Lung (tissue), 12 donors: Measurements from ENCODE around the gene PLCD3. TPM values are rescaled to one million over a fixed set of nuclear protein-coding genes. Genes with fewer than 3 reads are reported as not detected.

Source experiments
- ATAC-seq: fragments of 200-7000 bp; cut with Tn5 transposase; one replicate; pipeline ENCODE4 v1.9.1; 2020; ENCODE audit warnings: moderate number of reproducible peaks; ENCODE audit not compliant: insufficient read depth, low FRiP score
- DNase-seq, 3 donors: peaks; one replicate each; pipeline ENCODE4 v3.0.0-alpha.2; 2013 to 2017
- H3K27ac ChIP-seq, 2 donors: one replicate each; pipeline ENCODE4 v1.5.1; 2013; ENCODE audit warnings: mild to moderate bottlenecking in 2 of 2, moderate library complexity in 2 of 2, control low read depth in 1 of 2, inconsistent platforms in 1 of 2, low read depth in 1 of 2, low read length in 1 of 2
- H3K27me3 ChIP-seq, 3 donors: one replicate each; pipeline ENCODE4 v1.5.1; 2013; ENCODE audit warnings: low read length in 2 of 3; ENCODE audit not compliant: control insufficient read depth in 3 of 3, insufficient read depth in 3 of 3
- H3K36me3 ChIP-seq, 4 donors: one replicate each; pipeline ENCODE4 v1.5.1; 2013; ENCODE audit warnings: low read length in 4 of 4, mild to moderate bottlenecking in 1 of 4, moderate library complexity in 1 of 4; ENCODE audit not compliant: control insufficient read depth in 4 of 4, insufficient read depth in 4 of 4
- H3K4me1 ChIP-seq, 5 donors: one replicate each; pipeline ENCODE4 v1.5.1; 2013; ENCODE audit warnings: low read length in 5 of 5, mild to moderate bottlenecking in 2 of 5, moderate library complexity in 1 of 5; ENCODE audit not compliant: control insufficient read depth in 5 of 5, insufficient read depth in 5 of 5
- H3K4me3 ChIP-seq: one replicate; pipeline ENCODE4 v1.5.1; 2013; ENCODE audit warnings: mild to moderate bottlenecking, control low read depth, moderate library complexity
- H3K9ac ChIP-seq, 2 donors: one replicate each; pipeline ENCODE4 v1.5.1; 2013; ENCODE audit warnings: low read length in 2 of 2, control low read depth in 1 of 2; ENCODE audit not compliant: insufficient read depth in 1 of 2
- H3K9me3 ChIP-seq, 4 donors: one replicate each; pipeline ENCODE4 v1.5.1; 2013; ENCODE audit warnings: low read length in 3 of 4, mild to moderate bottlenecking in 1 of 4, moderate library complexity in 1 of 4; ENCODE audit not compliant: control insufficient read depth in 4 of 4, insufficient read depth in 3 of 4
- CTCF ChIP-seq: IDR thresholded peaks from 2 replicates; pipeline ENCODE4 v1.5.1; 2012; ENCODE audit warnings: mild to moderate bottlenecking; ENCODE audit errors: control extremely low read depth, extremely low read depth
- WGBS, 2 donors: extraction: QIAGEN DNeasy Blood & Tissue Kit; methylation state at CpG; one replicate each; pipeline ENCODE4 v1.1.7; 2013; 5-methylcytosine and 5-hydroxymethylcytosine counted together
- polyA plus RNA-seq, 2 donors: library from polyadenylated mRNA; stranded (reverse); fragments of 200-250 nt; gene quantifications; one replicate each; pipeline ENCODE4 v1.2.1, GENCODE V29; 2013
- total RNA-seq, 2 donors: library from RNA; depleted of rRNA in 1 of 2; stranded (reverse); fragments of >200 nt in 1 of 2; gene quantifications; one replicate each; pipeline ENCODE4 v1.2.1, GENCODE V29; 2014 to 2021
- donor health status: control.
- donor health status: control.
- donor health status: Bipolar disorder and iron deficiency.
- donor health status: healthy.
- donor health status: DM: yes; HTN: yes; CAD: no.

PLCD3 gene
- total and polyA plus RNA-seq, 4 donors, result 3.6 to 43.3 (median 18.9) TPM

- Histone ChIP-seq H3K9me3 (no peaks in the 10 kb centered on the region), H3K4me1 (peaks cover 0 to 7% (median 2%) of the 10 kb centered on the region in 5 donors), H3K36me3 (peaks cover 18 to 56% (median 43%) of the 10 kb centered on the region in 4 donors)
Observed at GRCh38 chr17:45093444-45094110, 38.7 kb downstream of the PLCD3 start.

GRCh38 chr17:45092911-45093430, 39.3 kb downstream of the PLCD3 start:
- Histone ChIP-seq H3K9me3 (no peaks in the 10 kb centered on the region), H3K27me3 (no peaks in the 10 kb centered on the region), H3K36me3 (peaks cover 15 to 52% (median 42%) of the 10 kb centered on the region in 4 donors), H3K4me1 (peaks cover 0 to 7% (median 0%) of the 10 kb centered on the region in 5 donors), H3K9ac (no peak overlapping the region), H3K27ac (peak overlapping the region; percentile 74 to 86), H3K4me3 (no peak overlapping the region)
- no peak for TF ChIP-seq CTCF
- WGBS, 2 donors, result 53 to 81% methylated on average over 6 of the region's 6 CpGs
- DNase-seq, result no peak
- ATAC-seq, result peak; percentile 98

More at GRCh38 chr17:45093444-45094110, 38.7 kb downstream of the PLCD3 start:
- TF ChIP-seq CTCF, result no peak
- no peak overlapping the region for H3K4me3 ChIP-seq
- H3K9ac ChIP-seq, result no peak overlapping the region
- H3K27ac ChIP-seq, result peak overlapping the region; percentile 74 to 86
- DNase-seq (no peak), ATAC-seq (no peak)
- WGBS, 2 donors, result 68 to 82% methylated on average over 13 of the region's 13 CpGs
- H3K27me3 ChIP-seq, result no peaks in the 10 kb centered on the region

- Histone ChIP-seq H3K36me3 (peaks cover 16 to 49% (median 44%) of the 10 kb centered on the region in 4 donors), H3K9ac (no peak overlapping the region), H3K4me3 (no peak overlapping the region), H3K27ac (peak overlapping the region; percentile 75 to 81), H3K27me3 (no peaks in the 10 kb centered on the region), H3K9me3 (no peaks in the 10 kb centered on the region), H3K4me1 (peaks cover 0 to 7% (median 0%) of the 10 kb centered on the region in 5 donors)
- TF ChIP-seq CTCF, result no peak
- DNase-seq (no peak), ATAC-seq (no peak)
- 91 to 93% methylated on average over 11 of the region's 11 CpGs for WGBS, 2 donors
Observed at GRCh38 chr17:45091778-45092425, 40.4 kb downstream of the PLCD3 start.
